ENCODE data around the gene ECE1.

The ECE1 gene

DNA sequence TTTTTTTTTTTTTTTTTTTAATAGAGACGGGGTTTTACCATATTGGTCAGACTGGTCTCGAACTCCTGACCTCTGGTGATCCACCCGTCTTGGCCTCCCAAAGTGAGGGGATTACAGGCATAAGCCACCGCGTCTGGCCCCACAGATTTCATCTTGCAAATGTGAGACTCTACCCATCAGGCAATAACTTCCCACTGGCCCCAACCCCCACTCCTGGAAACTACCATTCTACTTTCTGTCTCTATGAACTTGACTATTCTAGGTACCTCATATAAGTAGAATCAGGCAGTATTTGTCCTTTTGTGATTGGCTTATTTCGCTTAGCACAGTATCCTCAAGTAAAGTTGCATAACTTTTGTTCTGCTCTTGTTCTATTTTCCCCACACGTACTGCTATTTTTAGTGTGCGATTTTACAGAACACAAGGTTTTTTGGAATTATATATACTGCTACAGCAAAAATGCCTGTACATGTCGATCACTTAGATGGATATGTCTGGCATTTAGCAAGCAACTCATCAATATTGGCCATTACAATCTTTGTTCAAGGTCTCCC, 40.2 kb downstream of the ECE1 start:
- TF ChIP-seq, protein P1, sequence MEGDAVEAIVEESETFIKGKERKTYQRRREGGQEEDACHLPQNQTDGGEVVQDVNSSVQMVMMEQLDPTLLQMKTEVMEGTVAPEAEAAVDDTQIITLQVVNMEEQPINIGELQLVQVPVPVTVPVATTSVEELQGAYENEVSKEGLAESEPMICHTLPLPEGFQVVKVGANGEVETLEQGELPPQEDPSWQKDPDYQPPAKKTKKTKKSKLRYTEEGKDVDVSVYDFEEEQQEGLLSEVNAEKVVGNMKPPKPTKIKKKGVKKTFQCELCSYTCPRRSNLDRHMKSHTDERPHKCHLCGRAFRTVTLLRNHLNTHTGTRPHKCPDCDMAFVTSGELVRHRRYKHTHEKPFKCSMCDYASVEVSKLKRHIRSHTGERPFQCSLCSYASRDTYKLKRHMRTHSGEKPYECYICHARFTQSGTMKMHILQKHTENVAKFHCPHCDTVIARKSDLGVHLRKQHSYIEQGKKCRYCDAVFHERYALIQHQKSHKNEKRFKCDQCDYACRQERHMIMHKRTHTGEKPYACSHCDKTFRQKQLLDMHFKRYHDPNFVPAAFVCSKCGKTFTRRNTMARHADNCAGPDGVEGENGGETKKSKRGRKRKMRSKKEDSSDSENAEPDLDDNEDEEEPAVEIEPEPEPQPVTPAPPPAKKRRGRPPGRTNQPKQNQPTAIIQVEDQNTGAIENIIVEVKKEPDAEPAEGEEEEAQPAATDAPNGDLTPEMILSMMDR (IDR thresholded peaks at IDR 0.05): no peak

GRCh38 chr1:21247892-21248715, 42.2 kb downstream of the ECE1 start:
- TF ChIP-seq, protein P1 (IDR thresholded peaks at IDR 0.05): no peak

GRCh38 chr1:21246905-21247642, 43.2 kb downstream of the ECE1 start:
- TF ChIP-seq, protein P1 (IDR thresholded peaks at IDR 0.05): no peak

DNA sequence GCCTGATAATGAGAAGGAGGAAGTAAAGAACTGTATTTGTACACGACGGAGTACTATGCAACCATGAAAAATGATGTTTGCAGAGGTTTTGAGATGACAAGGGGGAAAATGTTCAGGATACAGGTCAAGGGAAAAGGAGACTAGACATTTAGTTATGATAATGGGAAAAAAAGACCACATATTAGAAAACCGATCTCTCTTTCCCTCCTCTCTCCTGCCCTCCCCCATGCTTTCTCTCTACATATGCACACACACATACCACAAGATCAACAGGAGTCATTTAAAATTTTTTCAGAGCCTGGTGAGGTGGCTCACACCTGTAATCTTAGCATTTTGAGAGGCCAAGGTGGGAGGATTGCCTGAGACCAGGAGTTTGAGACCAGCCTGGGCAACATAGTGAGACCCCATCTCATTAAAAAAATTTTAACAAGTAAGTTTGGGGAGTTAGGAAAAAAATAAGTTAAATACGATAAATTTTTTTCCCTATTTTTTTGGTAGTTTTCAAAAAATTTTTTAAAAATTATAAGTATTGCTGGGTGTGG, 44.5 kb downstream of the ECE1 start:
- TF ChIP-seq, protein P1 (IDR thresholded peaks at IDR 0.05): no peak

DNA sequence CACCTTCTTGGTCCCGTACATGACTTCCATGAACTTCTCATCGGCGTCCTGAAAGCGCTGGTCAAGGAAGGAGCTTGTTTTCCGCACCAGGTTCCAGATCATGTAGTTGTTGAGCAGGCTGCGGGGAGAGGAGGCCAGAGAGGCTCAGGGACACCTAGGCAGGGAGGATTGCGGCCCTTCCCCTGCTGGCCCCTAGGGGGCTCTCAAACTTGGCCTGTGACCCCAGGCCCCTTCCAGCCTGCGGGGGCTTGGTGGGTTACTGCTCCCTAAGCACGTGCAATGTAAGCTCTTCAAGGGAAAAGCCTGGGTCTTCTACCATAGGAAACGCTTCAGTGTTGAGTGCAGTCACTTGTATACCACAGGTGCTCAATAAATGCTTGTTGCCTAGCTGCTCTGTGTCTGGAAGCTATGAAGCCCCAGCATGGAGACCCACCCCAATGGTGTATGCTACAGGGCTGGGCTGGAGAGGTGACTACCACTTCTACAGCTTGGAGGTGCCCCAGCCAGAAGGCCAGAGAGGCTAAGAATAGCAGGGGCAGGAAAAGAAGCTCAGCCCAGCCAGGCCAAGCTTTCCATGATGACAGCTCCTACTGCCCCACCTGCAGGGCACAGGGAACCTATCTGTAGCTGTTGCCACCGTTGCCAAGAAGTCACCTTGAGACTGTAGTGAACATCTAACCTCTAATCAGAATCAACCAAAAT, 45.1 kb downstream of the ECE1 start:
- TF ChIP-seq, protein P1 (IDR thresholded peaks at IDR 0.05): 0 out of 2 replicates have a peak, but pooled peaks have one; percentile 12

DNA sequence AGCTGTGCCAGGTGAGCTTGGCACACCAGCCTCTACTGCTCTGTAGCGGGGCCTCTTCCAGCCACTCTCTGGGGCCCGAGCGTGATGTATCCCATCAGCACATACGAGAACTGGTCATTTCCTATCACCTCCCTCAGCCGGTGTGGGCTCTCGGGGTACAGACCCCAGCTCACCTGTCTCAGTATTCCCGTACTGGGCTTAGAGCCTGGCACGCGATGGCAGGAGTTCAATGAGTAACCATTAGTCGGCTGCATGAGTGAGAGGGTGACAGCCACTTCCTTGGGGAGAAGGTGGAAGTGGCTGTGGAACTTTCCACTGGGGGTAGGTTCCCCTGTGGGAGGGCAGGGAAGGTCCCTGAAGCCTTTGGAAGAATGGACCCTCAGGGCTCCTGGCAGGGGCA, 46.1 kb downstream of the ECE1 start:
- TF ChIP-seq, protein P1 (IDR thresholded peaks at IDR 0.05): no peak

GRCh38 chr1:21242846-21243245, 47.4 kb downstream of the ECE1 start:
- TF ChIP-seq, protein P1 (IDR thresholded peaks at IDR 0.05): no peak
